PC-3 (cell line): ENCODE data around the gene HNRNPLL. TPM values are rescaled to one million over a fixed set of nuclear protein-coding genes. Genes with fewer than 3 reads are reported as not detected.

ENCODE experiments used
- ATAC-seq: fragments of 200-7000 bp; cut with Tn5 transposase; 2 replicates; pipeline ENCODE4 v1.9.1; 2020; ENCODE audit warnings: mild to moderate bottlenecking, moderate library complexity
- BruUV-seq: library from RNA; stranded (reverse); fragments of 400-500 nt; replicated peaks from 2 replicates; lab custom pipeline; 2021; lab: Mats Ljungman, UMichigan
- CTCF ChIA-PET: fragments of 300-600 bp; sonication (Branson Sonifier 250); formaldehyde crosslinking; loops from one replicate; lab custom pipeline; 2022; ENCODE audit warnings: antibody characterized with exemption; lab: Charles Lee
- POLR2A ChIA-PET: fragments of 300-600 bp; sonication (Branson Sonifier 250); formaldehyde crosslinking; loops from one replicate; lab custom pipeline; 2022; ENCODE audit warnings: antibody characterized with exemption; ENCODE audit not compliant: unreplicated experiment; lab: Charles Lee
- DNase-seq: peaks from one replicate; pipeline ENCODE4 v3.0.0-alpha.2; 2015
- H2AFZ ChIP-seq: fragments of 300-600 bp; sonication (generic); 2 replicates; pipeline ENCODE4 v1.6.0; 2016; ENCODE audit warnings: antibody characterized with exemption, low read length
- H3F3A ChIP-seq: fragments of 300-600 bp; sonication (generic); one replicate; pipeline ENCODE4 v1.6.0; 2017; ENCODE audit warnings: antibody characterized with exemption, low read length, control low read depth, mild to moderate bottlenecking; ENCODE audit not compliant: unreplicated experiment
- H3K27ac ChIP-seq: fragments of 300-600 bp; sonication (generic); 2 replicates; pipeline ENCODE4 v1.5.1; 2016; ENCODE audit warnings: mild to moderate bottlenecking, low read length
- H3K27me3 ChIP-seq: fragments of 300-600 bp; sonication (generic); 2 replicates; pipeline ENCODE4 v1.6.1; 2016; ENCODE audit warnings: low read length, mixed read lengths
- H3K36me3 ChIP-seq: fragments of 300-600 bp; sonication (generic); 2 replicates; pipeline ENCODE4 v1.6.1; 2016; ENCODE audit warnings: low read depth, mixed run types, low read length, mixed read lengths
- H3K4me1 ChIP-seq: fragments of 300-600 bp; sonication (generic); 2 replicates; pipeline ENCODE4 v1.5.1; 2016; ENCODE audit warnings: low read length; ENCODE audit not compliant: insufficient read depth
- H3K4me2 ChIP-seq: fragments of 300-600 bp; sonication (generic); 2 replicates; pipeline ENCODE4 v1.6.0; 2016; ENCODE audit warnings: low read length
- H3K4me3 ChIP-seq: fragments of 300-600 bp; sonication (generic); 2 replicates; pipeline ENCODE4 v1.5.1; 2016; ENCODE audit warnings: mild to moderate bottlenecking, low read length, mixed read lengths
- H3K79me2 ChIP-seq: fragments of 300-600 bp; sonication (generic); 2 replicates; pipeline ENCODE4 v1.6.1; 2017; ENCODE audit warnings: low read length, mixed read lengths
- H3K9ac ChIP-seq: fragments of 300-600 bp; sonication (generic); 2 replicates; pipeline ENCODE4 v1.6.0; 2016; ENCODE audit warnings: mild to moderate bottlenecking, low read length
- H3K9me2 ChIP-seq: fragments of 300-600 bp; sonication (generic); replicated peaks from 2 replicates; pipeline ENCODE4 v1.6.1; 2016; ENCODE audit warnings: mixed run types, low read length, mixed read lengths
- H3K9me3 ChIP-seq: fragments of 300-600 bp; sonication (generic); 2 replicates; pipeline ENCODE4 v1.6.1; 2016; ENCODE audit warnings: low read length, mixed read lengths
- H4K20me1 ChIP-seq: fragments of 300-600 bp; sonication (generic); 2 replicates; pipeline ENCODE4 v1.6.1; 2016; ENCODE audit warnings: low read length, mixed read lengths
- EZH2 ChIP-seq: fragments of 300-600 bp; sonication (generic); IDR thresholded peaks from one replicate; pipeline ENCODE4 v1.6.1; 2017; ENCODE audit warnings: antibody characterized with exemption, mild to moderate bottlenecking, low read length; ENCODE audit not compliant: unreplicated experiment
- EZH2phosphoT487 ChIP-seq: fragments of 300-600 bp; sonication (generic); IDR thresholded peaks from 2 replicates; pipeline ENCODE4 v1.6.1; 2018; ENCODE audit warnings: mild to moderate bottlenecking, antibody characterized with exemption, low read length, borderline replicate concordance
- intact Hi-C: fragments of 100-400 bp; cut with micrococcal nuclease; formaldehyde crosslinking; loops from 2 replicates; pipeline ENCODE4 v1.9.0; 2023
- total RNA-seq: library from RNA; depleted of rRNA; stranded (reverse); fragments of >200 nt; gene quantifications from 2 replicates; pipeline ENCODE4 v1.2.3, GENCODE V29; 2014
- TF ChIP-seq, protein P1 (sequence below): fragments of 300-600 bp; sonication (generic); conservative IDR thresholded peaks from 2 replicates; pipeline ENCODE4 v1.5.1; 2017; ENCODE audit warnings: antibody characterized with exemption, low read depth, mild to moderate bottlenecking, low read length

Gene HNRNPLL
- total RNA-seq, 1 experiment from 2014 or later: 30.1 TPM

DNA sequence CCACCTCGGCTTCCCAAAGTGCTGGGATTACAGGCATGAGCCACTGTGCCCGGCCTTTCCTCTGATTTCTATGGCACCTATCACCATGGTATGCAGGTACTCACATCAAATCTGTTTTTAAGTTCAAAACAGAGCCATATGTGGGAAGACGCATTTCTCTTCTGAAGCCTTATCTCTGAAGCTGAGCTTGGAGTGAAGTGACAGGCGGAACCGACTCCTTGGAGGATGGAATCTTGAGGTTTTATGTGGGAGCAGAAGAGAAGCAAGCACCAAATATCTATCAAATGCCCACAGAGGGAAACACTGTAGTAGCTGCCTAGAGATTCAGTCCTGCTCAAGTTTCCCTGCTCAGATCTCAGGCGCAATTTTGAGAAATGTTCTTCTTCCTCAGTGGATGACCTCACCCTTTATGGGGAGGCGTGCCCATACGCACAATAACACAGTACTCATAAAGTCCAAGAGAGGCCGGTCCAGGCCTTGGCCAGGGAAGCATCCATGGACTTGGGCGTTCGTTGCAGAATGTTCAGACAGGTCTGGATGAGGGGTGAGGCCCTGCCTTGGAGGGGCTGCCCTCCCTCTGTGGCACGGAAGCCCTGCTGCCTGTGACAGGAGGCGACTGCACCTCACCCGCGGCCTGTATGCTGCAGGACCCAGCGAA lies 67.9 kb downstream of the HNRNPLL start:
- Histone ChIP-seq H3K9ac (no peak overlapping the region), H3K79me2 (no peaks in the 10 kb centered on the region), H3K4me3 (no peak overlapping the region), H3K4me1 (no peaks in the 10 kb centered on the region), H3F3A (no peaks in the 10 kb centered on the region), H3K4me2 (no peak overlapping the region), H3K9me2 (no peaks in the 10 kb centered on the region), H3K36me3 (no peaks in the 10 kb centered on the region), H3K27me3 (no peaks in the 10 kb centered on the region), H4K20me1 (no peaks in the 10 kb centered on the region), H2AFZ (no peak overlapping the region), H3K9me3 (no peaks in the 10 kb centered on the region), H3K27ac (no peak overlapping the region)
- intact Hi-C loops: loop anchor here (5.0 kb wide), 1 partner anchor 57 kb away; no protein-coding TSS in a partner anchor
- TF ChIP-seq EZH2phosphoT487 (no peak), EZH2 (no peak)
- TF ChIP-seq, protein P1, sequence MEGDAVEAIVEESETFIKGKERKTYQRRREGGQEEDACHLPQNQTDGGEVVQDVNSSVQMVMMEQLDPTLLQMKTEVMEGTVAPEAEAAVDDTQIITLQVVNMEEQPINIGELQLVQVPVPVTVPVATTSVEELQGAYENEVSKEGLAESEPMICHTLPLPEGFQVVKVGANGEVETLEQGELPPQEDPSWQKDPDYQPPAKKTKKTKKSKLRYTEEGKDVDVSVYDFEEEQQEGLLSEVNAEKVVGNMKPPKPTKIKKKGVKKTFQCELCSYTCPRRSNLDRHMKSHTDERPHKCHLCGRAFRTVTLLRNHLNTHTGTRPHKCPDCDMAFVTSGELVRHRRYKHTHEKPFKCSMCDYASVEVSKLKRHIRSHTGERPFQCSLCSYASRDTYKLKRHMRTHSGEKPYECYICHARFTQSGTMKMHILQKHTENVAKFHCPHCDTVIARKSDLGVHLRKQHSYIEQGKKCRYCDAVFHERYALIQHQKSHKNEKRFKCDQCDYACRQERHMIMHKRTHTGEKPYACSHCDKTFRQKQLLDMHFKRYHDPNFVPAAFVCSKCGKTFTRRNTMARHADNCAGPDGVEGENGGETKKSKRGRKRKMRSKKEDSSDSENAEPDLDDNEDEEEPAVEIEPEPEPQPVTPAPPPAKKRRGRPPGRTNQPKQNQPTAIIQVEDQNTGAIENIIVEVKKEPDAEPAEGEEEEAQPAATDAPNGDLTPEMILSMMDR: no peak
- ChIA-PET POLR2A (no interaction called here), CTCF (interaction anchor here (0.6 kb wide), 1 partner anchor 31 kb away, joined by 13 read pairs; no protein-coding TSS in a partner anchor)
- DNase-seq (no peak), ATAC-seq (no peak)
- no TSS peak for BruUV-seq

DNA sequence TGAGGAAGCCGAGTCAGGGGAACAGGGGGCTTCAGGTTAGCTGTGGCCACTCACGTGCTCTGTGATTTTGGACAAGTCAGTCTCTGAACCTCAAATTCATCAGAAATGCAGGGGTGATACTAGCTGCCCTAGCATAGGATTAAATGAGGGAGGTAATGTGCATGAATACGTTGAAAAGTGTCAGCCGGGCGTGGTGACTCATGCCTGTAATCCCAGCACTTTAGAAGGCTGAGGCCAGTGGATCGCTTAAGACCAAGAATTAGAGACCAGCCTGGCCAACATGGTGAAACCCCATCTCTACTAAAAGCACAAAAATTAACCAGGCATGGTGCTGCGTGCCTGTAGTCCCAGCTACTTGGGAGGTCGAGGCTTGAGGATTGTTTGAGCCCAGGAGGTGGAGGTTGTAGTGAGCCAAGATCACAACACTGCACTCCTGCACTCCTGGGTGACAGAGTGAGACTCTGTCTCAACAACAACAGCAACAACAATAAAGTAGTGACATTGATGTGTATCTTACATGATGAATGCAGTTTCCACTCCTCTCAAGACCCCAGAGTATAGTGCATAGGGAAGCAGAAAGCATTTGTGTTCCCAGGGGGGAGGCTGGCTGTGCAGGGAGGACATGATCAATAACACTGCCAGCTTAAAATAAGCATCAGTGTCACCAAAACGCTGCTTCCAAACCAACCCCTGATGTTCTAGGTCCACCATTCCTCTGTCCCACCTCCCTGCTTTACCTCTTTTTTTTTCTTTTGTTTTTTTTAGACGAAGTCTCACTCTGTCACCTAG lies 68.8 kb downstream of the HNRNPLL start:
- ATAC-seq: no peak

More for the DNA sequence above, 68.8 kb downstream of the HNRNPLL start:
- H3K4me1 ChIP-seq: no peaks in the 10 kb centered on the region
- no peaks in the 10 kb centered on the region for H3K79me2 ChIP-seq
- no peak overlapping the region for H3K4me3 ChIP-seq
- H3K9me2 ChIP-seq: no peaks in the 10 kb centered on the region
- no peaks in the 10 kb centered on the region for H3K36me3 ChIP-seq
- H2AFZ ChIP-seq: no peak overlapping the region
- ChIA-PET CTCF (interaction anchor here (0.6 kb wide), 1 partner anchor 48 kb away, joined by 4 read pairs; no protein-coding TSS in a partner anchor), POLR2A (interaction anchor here (0.6 kb wide), 1 partner anchor 218 kb away, joined by 6 read pairs; no protein-coding TSS in a partner anchor)
- BruUV-seq: no TSS peak
- H3K4me2 ChIP-seq: no peak overlapping the region
- TF ChIP-seq, protein P1: no peak
- TF ChIP-seq EZH2phosphoT487 (no peak), EZH2 (no peak)
- no peaks in the 10 kb centered on the region for H3F3A ChIP-seq
- no peaks in the 10 kb centered on the region for H4K20me1 ChIP-seq
- H3K27me3 ChIP-seq: no peaks in the 10 kb centered on the region
- no peak overlapping the region for H3K9ac ChIP-seq
- H3K27ac ChIP-seq: no peak overlapping the region
- intact Hi-C loops: no loop called here
- no peak for DNase-seq
- no peaks in the 10 kb centered on the region for H3K9me3 ChIP-seq
